Effector memory CD8-positive, alpha-beta T cell (primary cell): Measurements from ENCODE around the gene NHSL2.
"Not testable (repeated sequence)": the region's sequence is repeated elsewhere in the genome, so short reads cannot be mapped to it uniquely, and the experiment has no call there.

Source experiments
- ATAC-seq: fragments of 150-1000 bp; cut with Tn5 transposase; replicated peaks from 2 replicates; pipeline ENCODE4 v1.10.0; 2021; ENCODE audit warnings: mild to moderate bottlenecking, moderate library complexity
- DNase-seq, 3 experiments: peaks; one replicate each; pipeline ENCODE4 v3.0.0; 2021
- H3K27ac Mint-ChIP-seq, 2 donors: one replicate each; pipeline ENCODE4 v1.8.0; 2022; ENCODE audit warnings: mild to moderate bottlenecking in 2 of 2, mixed read lengths in 2 of 2, moderate library complexity in 2 of 2
- H3K27me3 Mint-ChIP-seq, 2 donors: one replicate each; pipeline ENCODE4 v1.8.0; 2022; ENCODE audit warnings: mixed read lengths in 2 of 2
- H3K36me3 Mint-ChIP-seq: one replicate; pipeline ENCODE4 v1.8.0; 2022; ENCODE audit warnings: mild to moderate bottlenecking, moderate library complexity, mixed read lengths; ENCODE audit not compliant: insufficient read depth
- H3K4me1 Mint-ChIP-seq, 2 donors: one replicate each; pipeline ENCODE4 v1.8.0; 2022; ENCODE audit warnings: low read depth in 2 of 2, mixed read lengths in 2 of 2
- H3K4me3 Mint-ChIP-seq, 2 donors: one replicate each; pipeline ENCODE4 v1.8.0; 2022; ENCODE audit warnings: mild to moderate bottlenecking in 2 of 2, mixed read lengths in 2 of 2, moderate library complexity in 2 of 2
- H3K9me3 Mint-ChIP-seq, 2 donors: one replicate each; pipeline ENCODE4 v1.8.0; 2022; ENCODE audit warnings: mixed read lengths in 2 of 2

NHSL2 gene

DNA sequence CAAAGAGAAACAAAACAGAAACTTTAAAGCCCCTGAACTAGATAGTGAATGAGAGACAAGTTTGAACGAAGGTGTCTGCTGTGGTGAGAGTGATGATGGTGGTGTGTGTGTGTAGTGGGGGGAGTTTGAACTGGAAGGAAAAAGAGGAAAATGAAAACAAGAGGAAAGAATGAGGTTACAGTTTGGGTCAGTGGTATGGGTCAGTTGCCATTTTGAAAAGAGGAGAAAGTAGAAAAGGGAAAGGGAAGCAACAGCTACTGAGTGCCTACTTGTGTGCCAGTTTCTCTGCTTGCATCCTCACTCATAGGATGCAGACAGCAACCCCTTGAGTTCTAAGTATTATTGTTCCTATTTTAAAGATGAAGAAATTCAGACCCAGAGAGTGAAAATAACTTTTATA, 26.0 kb downstream of the NHSL2 start:
- H3K4me3 Mint-ChIP-seq, result no peak overlapping the region
- no peak overlapping the region for H3K27ac Mint-ChIP-seq
- DNase-seq (no peak), ATAC-seq (no peak)
- H3K4me1 Mint-ChIP-seq, result no peaks in the 10 kb centered on the region
- H3K27me3 Mint-ChIP-seq, result peaks cover 20 to 31% of the 10 kb centered on the region in 2 donors
- H3K9me3 Mint-ChIP-seq, result no peaks in the 10 kb centered on the region
- H3K36me3 Mint-ChIP-seq, result no peaks in the 10 kb centered on the region

GRCh38 chrX:71938371-71938770, 27.7 kb downstream of the NHSL2 start:
- Mint-ChIP-seq H3K27me3 (peaks cover 16 to 21% of the 10 kb centered on the region in 2 donors), H3K4me3 (no peak overlapping the region), H3K9me3 (no peaks in the 10 kb centered on the region), H3K36me3 (no peaks in the 10 kb centered on the region), H3K27ac (no peak overlapping the region), H3K4me1 (no peaks in the 10 kb centered on the region)
- ATAC-seq, result no peak
- no peak for DNase-seq

DNA sequence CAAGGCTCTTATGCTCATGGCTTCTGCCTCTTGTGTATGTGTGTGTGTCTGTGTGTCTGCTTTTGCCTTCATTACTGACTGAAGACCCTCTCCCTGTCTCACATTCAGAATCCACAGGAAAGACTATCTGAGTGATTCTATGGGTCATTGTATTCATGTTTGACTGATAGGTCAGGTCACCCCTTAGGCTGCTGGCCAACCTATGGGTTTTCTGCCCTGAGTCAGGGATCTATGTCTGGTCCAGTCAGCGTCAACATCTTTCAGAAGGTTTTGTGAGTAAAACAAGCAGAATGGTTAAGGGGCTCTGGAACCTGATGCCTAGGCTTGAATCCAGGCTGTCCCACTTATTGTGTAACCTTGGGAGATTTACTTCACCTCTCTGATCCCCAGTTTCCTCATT, 30.5 kb downstream of the NHSL2 start:
- peaks cover 6 to 10% of the 10 kb centered on the region in 2 donors for H3K27me3 Mint-ChIP-seq
- no peaks in the 10 kb centered on the region for H3K9me3 Mint-ChIP-seq
- H3K36me3 Mint-ChIP-seq, result no peaks in the 10 kb centered on the region
- ATAC-seq, result no peak
- no peak for DNase-seq
- H3K4me1 Mint-ChIP-seq, result no peaks in the 10 kb centered on the region
- H3K27ac Mint-ChIP-seq, result no peak overlapping the region
- no peak overlapping the region for H3K4me3 Mint-ChIP-seq

DNA sequence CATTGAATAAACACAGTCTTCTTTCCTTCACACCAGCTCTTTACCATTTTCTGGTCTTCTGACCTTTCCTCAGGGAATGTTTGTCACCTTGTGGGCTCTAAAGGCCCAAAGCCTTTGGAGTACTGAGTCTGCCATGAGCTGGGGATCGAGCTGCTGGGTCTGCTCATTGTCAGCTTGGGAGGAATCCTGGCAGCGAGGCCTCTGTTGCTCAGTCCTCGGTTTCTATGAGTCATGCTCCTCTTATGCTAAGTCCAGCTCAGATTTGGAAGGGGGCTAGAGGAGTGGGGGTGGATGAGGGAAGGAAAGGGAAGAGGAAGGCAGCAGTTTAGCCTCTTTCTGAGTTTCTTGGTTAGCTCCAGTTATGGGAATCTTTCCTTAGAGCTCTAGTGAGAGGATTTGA, 31.1 kb downstream of the NHSL2 start:
- Mint-ChIP-seq H3K9me3 (no peaks in the 10 kb centered on the region), H3K27me3 (peaks cover 10% of the 10 kb centered on the region in 2 donors), H3K4me1 (no peaks in the 10 kb centered on the region), H3K27ac (no peak overlapping the region), H3K36me3 (no peaks in the 10 kb centered on the region), H3K4me3 (no peak overlapping the region)
- no peak for ATAC-seq
- no peak for DNase-seq

- Mint-ChIP-seq H3K36me3 (no peaks in the 10 kb centered on the region), H3K27me3 (peaks cover 6 to 20% of the 10 kb centered on the region in 2 donors), H3K9me3 (no peaks in the 10 kb centered on the region), H3K4me3 (no peak overlapping the region), H3K4me1 (no peaks in the 10 kb centered on the region), H3K27ac (no peak overlapping the region)
- no peak for DNase-seq
- no peak for ATAC-seq
Measured at GRCh38 chrX:71944369-71944768, 33.7 kb downstream of the NHSL2 start.

DNA sequence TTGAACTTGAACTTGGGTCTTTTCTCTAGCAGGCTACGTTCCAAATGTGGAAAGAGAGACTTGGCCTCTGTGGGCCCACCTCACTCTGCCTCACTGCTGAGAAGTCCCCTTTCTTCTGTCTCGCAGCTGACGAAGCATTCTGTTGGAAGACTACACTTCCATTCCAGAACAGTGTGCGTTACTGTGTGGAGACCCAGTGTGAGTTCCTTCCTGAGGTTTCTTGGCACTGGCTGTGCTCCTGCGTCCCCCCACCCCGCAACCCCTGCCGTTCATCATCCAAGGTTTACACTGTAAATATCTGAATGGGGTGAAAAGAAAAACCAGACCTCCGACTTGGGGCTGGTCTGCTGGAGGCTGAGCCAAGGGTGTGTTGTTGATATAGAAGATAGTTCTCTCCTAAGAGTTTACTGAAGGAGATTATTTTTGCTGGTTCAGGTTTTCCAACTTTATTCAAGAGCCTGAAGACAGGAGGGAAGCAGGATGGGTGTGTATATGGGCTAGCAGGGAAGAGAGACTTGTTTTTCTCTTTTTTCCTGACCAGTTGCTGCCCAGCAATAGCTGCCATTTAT, 34.7 kb downstream of the NHSL2 start:
- Mint-ChIP-seq H3K27ac (no peak overlapping the region), H3K4me3 (no peak overlapping the region), H3K4me1 (no peaks in the 10 kb centered on the region), H3K9me3 (no peaks in the 10 kb centered on the region), H3K27me3 (peaks cover 6 to 20% of the 10 kb centered on the region in 2 donors), H3K36me3 (no peaks in the 10 kb centered on the region)
- DNase-seq (no peak), ATAC-seq (no peak)

DNA sequence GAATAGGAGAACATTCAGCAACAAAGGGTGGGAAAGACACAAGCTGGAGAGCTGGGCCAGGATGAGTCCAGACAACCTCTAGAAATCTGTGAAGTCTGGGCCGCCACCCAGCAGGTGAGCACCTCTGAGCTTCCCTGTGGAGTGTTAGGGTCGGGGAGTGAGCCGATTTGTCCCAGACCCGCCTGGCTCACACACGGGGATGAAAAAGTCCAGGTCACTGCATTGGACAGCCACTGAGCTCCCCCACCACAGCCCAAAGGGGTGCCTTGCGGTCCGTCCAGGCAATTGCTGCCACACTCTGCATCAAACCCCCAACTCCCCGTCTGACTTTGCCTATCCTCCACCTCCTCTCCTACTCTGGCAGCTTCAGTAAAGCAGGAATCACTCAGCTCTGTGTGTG, 38.7 kb downstream of the NHSL2 start:
- Mint-ChIP-seq H3K4me1 (no peaks in the 10 kb centered on the region), H3K27me3 (peaks cover 6 to 20% of the 10 kb centered on the region in 2 donors), H3K36me3 (no peaks in the 10 kb centered on the region), H3K27ac (no peak overlapping the region), H3K9me3 (no peaks in the 10 kb centered on the region), H3K4me3 (no peak overlapping the region)
- ATAC-seq, result no peak
- DNase-seq, result no peak

DNA sequence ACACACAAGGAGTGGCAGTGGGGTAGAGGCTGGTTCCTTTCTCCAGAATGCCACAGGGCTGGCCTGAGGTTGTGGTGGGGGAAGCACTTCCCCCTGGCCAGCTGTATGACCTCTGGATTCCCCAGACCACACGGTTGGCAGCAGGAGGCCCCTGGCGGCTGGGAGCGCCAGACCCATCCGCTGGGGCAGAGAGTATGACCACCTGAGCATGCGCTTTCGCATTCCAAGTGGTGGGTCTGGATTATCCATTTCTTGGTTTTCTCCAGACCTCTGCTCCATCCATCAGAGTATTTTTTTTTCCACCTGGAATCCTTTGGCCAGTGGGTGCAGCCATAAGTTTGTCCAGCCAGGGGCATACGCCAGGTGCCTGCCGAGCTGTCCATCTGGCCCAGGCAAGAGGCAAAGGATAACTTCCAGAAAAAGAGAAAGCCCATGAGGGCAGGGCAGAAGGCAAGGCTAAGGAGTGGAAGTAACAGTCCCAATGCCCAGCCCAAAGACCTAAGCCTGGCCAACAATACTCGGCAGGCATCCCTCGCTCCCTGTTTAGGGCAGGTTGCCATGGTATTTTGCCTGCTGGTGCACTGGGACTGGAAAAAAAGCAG, 39.3 kb downstream of the NHSL2 start:
- H3K36me3 Mint-ChIP-seq, result no peaks in the 10 kb centered on the region
- peaks cover 6 to 20% of the 10 kb centered on the region in 2 donors for H3K27me3 Mint-ChIP-seq
- ATAC-seq, result no peak
- no peak for DNase-seq
- no peak overlapping the region for H3K4me3 Mint-ChIP-seq
- no peaks in the 10 kb centered on the region for H3K9me3 Mint-ChIP-seq
- no peaks in the 10 kb centered on the region for H3K4me1 Mint-ChIP-seq
- H3K27ac Mint-ChIP-seq, result peak overlapping the region in 1 of 2 donors; percentile 31

DNA sequence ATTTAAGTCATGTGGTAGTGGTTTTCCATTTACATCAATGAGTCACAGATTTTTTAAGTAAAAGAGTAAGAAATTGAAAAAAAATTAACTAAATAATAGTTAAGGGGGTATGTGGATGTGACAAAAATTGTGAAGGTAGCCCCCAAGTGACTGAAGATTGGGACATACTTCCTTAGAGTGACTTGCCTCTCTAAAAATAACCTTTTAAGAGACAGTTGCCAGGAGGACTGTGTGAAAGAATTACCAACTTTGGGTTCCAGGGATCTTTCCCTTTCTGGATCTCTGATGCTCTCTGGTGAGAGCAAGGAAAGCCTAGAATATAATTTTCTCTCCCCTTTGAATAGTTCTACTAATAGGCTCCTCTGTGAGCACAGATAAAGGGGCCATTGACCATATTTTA, 42.7 kb downstream of the NHSL2 start:
- H3K27me3 Mint-ChIP-seq, result no peaks in the 10 kb centered on the region
- no peak overlapping the region for H3K27ac Mint-ChIP-seq
- no peak for ATAC-seq

DNA sequence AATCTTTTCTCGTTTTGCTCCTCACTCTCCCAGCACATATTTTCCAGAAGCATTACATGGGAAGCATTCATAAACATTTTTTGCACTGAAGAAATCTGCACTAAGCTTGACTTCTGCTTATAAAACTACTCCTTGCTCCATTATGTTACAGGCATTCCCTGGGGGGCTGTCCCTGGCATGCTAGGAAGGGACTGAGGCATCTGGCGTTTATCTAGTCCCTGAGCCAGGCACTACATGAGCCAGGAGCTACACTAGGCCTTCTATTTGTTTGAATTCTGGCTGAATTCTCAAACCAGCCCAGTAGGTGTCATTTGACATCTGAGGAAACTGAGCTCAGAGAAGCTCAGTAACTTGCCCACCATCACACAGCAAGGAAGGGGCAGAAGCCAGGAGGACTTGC, 43.3 kb downstream of the NHSL2 start:
- Mint-ChIP-seq H3K27ac (no peak overlapping the region), H3K27me3 (no peaks in the 10 kb centered on the region), H3K36me3 (peaks cover 2% of the 10 kb centered on the region), H3K9me3 (no peaks in the 10 kb centered on the region), H3K4me3 (no peak overlapping the region), H3K4me1 (no peaks in the 10 kb centered on the region)
- DNase-seq, result no peak
- ATAC-seq, result no peak

More for the DNA sequence above, 42.7 kb downstream of the NHSL2 start:
- Mint-ChIP-seq H3K4me3 (no peak overlapping the region), H3K9me3 (no peaks in the 10 kb centered on the region), H3K4me1 (no peaks in the 10 kb centered on the region), H3K36me3 (peaks cover 2% of the 10 kb centered on the region)
- no peak for DNase-seq

DNA sequence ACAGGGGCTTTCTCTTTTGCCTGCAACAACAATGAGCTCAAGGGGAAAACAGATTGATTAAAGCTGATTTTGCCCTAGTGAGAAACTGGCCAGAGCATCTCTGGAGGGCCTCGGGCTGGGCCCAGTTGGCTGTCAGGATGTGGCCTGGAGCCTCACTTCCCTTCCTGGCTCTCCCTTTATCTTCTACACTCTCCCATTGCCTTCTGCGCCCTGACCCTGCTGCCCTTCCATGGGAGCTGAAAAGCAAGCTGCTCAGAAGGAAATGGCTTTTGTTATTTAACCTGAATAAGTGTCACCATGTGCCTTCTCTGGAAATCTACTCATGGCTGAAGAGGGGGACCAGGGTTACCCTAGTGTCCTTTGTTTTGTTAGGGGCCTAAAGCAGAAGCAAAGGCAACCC, 43.8 kb downstream of the NHSL2 start:
- H3K4me3 Mint-ChIP-seq, result no peak overlapping the region
- no peak for ATAC-seq
- no peaks in the 10 kb centered on the region for H3K4me1 Mint-ChIP-seq
- no peak overlapping the region for H3K27ac Mint-ChIP-seq
- DNase-seq, result no peak
- no peaks in the 10 kb centered on the region for H3K27me3 Mint-ChIP-seq
- no peaks in the 10 kb centered on the region for H3K9me3 Mint-ChIP-seq
- peaks cover 2% of the 10 kb centered on the region for H3K36me3 Mint-ChIP-seq

DNA sequence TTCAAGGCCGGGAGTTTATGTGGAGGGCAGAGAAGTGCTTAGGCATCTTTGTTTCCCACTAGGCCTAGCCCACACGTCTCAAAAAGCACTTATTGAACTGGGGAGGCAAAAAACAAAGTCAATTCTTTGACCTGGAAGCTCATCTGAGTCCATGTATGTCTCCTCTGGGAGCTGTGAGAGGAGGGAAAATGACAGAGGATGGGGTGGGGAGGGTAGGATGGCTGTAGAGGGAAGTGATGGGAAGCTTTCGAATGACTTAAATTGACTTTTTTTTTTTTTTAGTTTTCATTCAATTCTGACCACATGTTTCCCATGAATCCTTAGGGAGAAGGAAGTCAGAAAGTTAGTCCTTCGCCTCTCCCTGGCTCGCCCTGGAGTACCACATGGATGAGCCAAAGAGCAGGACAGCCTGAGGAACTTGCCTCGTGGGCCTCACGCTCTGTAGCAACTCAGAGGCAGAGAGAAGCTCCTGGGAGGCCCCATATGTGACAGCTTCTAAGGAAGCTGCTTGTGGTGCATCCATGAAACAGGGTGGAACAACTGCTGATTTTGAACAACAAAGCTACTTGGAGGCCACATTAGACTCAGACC, 45.0 kb downstream of the NHSL2 start:
- Mint-ChIP-seq H3K27ac (no peak overlapping the region), H3K27me3 (no peaks in the 10 kb centered on the region), H3K4me3 (no peak overlapping the region), H3K9me3 (no peaks in the 10 kb centered on the region), H3K4me1 (no peaks in the 10 kb centered on the region), H3K36me3 (peaks cover 2% of the 10 kb centered on the region)
- ATAC-seq (no peak), DNase-seq (no peak)

GRCh38 chrX:71958281-71958675, 47.6 kb downstream of the NHSL2 start:
- no peak for ATAC-seq
- Mint-ChIP-seq H3K27me3 (no peaks in the 10 kb centered on the region), H3K9me3 (no peaks in the 10 kb centered on the region), H3K4me1 (no peaks in the 10 kb centered on the region), H3K4me3 (no peak overlapping the region), H3K36me3 (peaks cover 5% of the 10 kb centered on the region), H3K27ac (peak overlapping the region in 1 of 2 donors; percentile 17)
- DNase-seq, result no peak

DNA sequence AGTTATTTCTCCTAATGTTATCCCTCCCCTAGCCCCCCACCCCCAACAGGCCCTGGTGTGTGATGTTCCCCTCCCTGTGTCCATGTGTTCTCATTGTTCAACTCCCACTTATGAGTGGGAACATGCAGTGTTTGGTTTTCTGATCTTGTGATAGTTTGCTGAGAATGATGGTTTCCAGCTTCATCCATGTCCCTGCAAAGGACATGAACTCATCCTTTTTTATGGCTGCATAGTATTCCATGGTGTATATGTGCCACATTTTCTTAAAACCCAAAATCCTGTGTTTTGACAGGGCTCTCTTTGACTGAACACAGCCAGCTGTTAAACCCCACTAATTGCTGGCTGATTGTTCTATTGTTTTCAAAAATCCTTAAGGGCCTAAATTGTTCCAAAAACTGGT, 53.5 kb downstream of the NHSL2 start:
- H3K36me3 Mint-ChIP-seq, H3K4me3 Mint-ChIP-seq, H3K4me1 Mint-ChIP-seq, H3K27ac Mint-ChIP-seq, H3K9me3 Mint-ChIP-seq, ATAC-seq, DNase-seq, H3K27me3 Mint-ChIP-seq: not testable (repeated sequence)
